Neural cell (in vitro differentiated cells): Measurements from ENCODE around the gene CAPS.

Experiments used
- MXI1 ChIP-seq: fragments of 450-650 bp; conservative IDR thresholded peaks from 2 replicates; pipeline ENCODE4 v1.6.1; 2014; ENCODE audit warnings: antibody characterized with exemption, mild to moderate bottlenecking; ENCODE audit not compliant: poor library complexity, severe bottlenecking
- TF ChIP-seq, protein P1 (sequence below): IDR thresholded peaks from 2 replicates; pipeline ENCODE4 v1.6.1; 2012; ENCODE audit warnings: borderline replicate concordance
- TF ChIP-seq, protein P2 (sequence below): fragments of 450-650 bp; IDR thresholded peaks from 2 replicates; pipeline ENCODE4 v1.5.1; 2014; ENCODE audit warnings: antibody characterized with exemption, mild to moderate bottlenecking, moderate library complexity; ENCODE audit not compliant: poor library complexity, severe bottlenecking

DNA sequence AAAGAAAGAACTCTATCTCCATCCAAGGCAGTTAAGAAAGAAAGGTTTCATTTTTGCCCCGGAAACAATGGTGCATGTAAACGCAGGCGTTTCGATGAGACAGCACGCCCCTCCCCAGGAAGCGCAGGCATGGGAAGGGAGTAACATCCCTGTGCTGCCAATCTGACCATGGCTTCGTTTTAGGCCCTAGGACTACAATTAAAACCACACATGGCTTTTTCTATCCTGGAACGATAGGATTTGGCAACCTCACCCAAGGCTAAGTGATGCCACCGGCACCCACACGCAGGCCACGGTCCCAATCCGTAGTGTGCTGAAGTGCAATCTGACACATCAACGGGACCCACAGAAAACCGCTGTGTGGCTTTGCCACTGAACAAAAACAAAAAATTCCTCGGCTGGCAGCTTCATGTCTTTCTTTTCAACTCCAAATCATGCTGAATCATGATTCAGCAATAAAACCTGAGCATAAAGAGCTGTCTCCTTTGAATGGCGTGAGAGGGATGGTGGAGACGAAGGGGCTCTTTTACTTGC is 39.7 kb downstream of the CAPS start:
- TF ChIP-seq, protein P1, sequence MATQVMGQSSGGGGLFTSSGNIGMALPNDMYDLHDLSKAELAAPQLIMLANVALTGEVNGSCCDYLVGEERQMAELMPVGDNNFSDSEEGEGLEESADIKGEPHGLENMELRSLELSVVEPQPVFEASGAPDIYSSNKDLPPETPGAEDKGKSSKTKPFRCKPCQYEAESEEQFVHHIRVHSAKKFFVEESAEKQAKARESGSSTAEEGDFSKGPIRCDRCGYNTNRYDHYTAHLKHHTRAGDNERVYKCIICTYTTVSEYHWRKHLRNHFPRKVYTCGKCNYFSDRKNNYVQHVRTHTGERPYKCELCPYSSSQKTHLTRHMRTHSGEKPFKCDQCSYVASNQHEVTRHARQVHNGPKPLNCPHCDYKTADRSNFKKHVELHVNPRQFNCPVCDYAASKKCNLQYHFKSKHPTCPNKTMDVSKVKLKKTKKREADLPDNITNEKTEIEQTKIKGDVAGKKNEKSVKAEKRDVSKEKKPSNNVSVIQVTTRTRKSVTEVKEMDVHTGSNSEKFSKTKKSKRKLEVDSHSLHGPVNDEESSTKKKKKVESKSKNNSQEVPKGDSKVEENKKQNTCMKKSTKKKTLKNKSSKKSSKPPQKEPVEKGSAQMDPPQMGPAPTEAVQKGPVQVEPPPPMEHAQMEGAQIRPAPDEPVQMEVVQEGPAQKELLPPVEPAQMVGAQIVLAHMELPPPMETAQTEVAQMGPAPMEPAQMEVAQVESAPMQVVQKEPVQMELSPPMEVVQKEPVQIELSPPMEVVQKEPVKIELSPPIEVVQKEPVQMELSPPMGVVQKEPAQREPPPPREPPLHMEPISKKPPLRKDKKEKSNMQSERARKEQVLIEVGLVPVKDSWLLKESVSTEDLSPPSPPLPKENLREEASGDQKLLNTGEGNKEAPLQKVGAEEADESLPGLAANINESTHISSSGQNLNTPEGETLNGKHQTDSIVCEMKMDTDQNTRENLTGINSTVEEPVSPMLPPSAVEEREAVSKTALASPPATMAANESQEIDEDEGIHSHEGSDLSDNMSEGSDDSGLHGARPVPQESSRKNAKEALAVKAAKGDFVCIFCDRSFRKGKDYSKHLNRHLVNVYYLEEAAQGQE, result no peak
- TF ChIP-seq, protein P2, sequence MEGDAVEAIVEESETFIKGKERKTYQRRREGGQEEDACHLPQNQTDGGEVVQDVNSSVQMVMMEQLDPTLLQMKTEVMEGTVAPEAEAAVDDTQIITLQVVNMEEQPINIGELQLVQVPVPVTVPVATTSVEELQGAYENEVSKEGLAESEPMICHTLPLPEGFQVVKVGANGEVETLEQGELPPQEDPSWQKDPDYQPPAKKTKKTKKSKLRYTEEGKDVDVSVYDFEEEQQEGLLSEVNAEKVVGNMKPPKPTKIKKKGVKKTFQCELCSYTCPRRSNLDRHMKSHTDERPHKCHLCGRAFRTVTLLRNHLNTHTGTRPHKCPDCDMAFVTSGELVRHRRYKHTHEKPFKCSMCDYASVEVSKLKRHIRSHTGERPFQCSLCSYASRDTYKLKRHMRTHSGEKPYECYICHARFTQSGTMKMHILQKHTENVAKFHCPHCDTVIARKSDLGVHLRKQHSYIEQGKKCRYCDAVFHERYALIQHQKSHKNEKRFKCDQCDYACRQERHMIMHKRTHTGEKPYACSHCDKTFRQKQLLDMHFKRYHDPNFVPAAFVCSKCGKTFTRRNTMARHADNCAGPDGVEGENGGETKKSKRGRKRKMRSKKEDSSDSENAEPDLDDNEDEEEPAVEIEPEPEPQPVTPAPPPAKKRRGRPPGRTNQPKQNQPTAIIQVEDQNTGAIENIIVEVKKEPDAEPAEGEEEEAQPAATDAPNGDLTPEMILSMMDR, result no peak
- no peak for TF ChIP-seq MXI1
